Renal pelvis (tissue), 4 donors: ENCODE results near the gene SCN8A. TPM values are rescaled to one million over a fixed set of nuclear protein-coding genes. Genes with fewer than 3 reads are reported as not detected.
"Not testable (repeated sequence)": the region's sequence is repeated elsewhere in the genome, so short reads cannot be mapped to it uniquely, and the experiment has no call there.

Source experiments
- DNase-seq: peaks from one replicate; pipeline ENCODE4 v3.0.0-alpha.2; 2013
- polyA plus RNA-seq, 3 donors: library from polyadenylated mRNA; unstranded; fragments of 120-200 nt; gene quantifications; one replicate each; pipeline ENCODE4 v1.2.1, GENCODE V29; 2013; ENCODE audit not compliant: insufficient read length in 3 of 3

Gene SCN8A
- polyA plus RNA-seq, 3 donors = 1.6 to 2.6 (median 2.5) TPM

DNA sequence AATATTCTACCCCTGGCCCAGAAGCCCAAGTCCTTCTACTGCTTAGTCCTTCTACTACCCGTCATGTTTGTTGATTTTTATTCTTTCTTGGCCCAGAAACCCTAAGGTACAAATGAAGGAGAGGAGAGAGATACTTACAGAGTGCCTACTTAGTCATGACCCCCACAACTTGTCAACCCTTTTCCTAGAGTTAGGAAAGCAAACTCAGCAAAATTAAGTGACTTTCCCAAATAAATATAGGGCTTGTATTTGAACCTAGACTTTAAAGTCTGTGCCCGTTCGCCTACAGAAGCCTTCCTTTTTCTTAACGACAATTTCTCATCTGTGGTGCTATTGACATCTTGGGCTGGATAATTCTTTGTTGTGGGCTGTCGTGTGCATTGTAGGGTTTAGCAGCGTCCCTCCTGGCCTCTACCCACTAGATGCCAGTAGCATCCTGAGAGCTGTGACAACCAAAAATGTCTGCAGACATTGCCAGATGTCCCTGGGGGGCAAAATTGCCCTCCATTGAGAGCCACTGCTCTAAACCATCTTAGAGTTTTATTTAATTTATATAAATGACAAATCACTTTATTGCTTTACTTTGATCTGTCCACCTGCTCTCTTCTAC is 175.1 kb downstream of the SCN8A start:
- DNase-seq = no peak

GRCh38 chr12:51771008-51771407 is 180.0 kb downstream of the SCN8A start:
- no peak for DNase-seq

- DNase-seq = no peak
These were observed 182.3 kb downstream of the SCN8A start for GRCh38 chr12:51773145-51773869.

DNA sequence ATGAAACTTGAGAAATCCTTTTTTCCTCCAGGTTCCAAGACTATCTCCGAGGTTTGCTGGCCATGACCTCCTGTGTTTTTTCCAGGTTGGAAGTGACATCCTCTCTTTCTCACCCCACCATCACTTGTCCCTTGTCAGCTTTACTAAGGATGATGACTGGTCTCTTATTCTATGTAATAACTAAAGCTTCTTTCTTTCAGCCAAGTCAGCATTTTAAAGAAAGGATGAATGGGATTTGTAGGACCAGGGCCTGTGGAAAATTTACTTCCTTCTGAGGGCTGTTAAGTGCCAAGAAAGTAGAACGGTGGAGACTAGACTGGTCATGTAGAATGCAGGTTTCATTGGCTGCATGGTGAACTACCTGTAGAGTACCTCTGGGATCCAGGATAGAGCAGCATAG is 183.9 kb downstream of the SCN8A start:
- DNase-seq = no peak

DNA sequence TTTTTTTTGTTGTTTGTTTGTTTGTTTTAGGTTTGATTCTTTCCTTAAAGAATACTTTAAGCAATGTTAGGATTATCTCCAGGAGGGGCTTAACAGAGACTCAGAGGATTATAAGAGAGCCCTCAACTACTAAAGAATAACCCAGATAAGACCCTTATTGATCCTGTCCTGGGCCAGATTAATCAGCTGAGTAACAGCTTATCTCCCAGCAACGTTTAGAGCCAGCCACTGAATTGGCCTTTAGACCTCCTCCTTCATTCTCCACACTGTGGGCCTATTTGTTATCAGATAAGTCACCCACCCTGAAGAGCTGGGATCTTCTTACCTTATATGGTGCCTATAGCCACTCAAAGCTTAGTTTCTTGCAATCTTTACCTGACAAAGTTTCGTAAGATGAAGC is 186.4 kb downstream of the SCN8A start:
- no peak for DNase-seq

GRCh38 chr12:51777973-51778372 is 186.9 kb downstream of the SCN8A start:
- no peak for DNase-seq

GRCh38 chr12:51779876-51780275 is 188.8 kb downstream of the SCN8A start:
- no peak for DNase-seq

DNA sequence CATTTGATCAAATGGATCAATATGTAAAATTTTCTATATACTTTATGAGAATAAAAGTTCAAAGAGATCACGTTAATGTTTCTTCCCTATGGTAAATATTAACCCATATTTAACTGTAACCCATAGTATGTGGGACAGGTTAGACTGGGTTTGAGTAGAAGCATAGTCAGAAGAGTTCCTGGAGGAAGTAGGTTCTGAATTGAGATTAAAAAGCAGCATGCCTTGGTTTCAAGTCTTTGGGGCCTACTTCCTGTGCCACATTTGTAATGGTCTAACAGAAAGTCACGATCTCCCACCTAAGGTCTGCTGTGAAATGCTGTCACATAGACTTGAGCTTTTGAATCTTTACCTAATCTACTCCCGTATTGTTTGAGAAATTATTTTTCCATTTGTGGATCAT is 193.7 kb downstream of the SCN8A start:
- no peak for DNase-seq

GRCh38 chr12:51785906-51786305 is 194.9 kb downstream of the SCN8A start:
- DNase-seq = no peak

DNA sequence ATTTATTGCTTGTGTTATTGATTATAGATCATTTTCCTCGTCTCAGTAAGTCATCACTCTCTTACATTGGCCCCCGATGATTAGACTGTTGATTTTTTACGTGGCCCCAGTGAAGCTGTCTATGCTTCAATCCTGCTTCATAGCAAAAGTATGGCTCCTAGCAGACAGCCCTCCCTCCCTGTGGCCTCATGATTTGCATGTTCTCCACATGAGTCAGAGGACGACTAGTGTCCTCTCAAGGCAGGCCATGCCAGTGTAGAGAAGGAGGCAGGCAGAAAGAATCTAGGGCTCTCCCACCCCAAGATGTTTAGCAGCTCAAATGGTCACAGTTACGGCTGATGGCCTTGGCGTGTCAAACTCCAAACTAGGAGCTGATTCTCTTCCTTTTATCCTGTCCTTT is 197.8 kb downstream of the SCN8A start:
- DNase-seq = no peak

- DNase-seq = no peak
These were observed 201.4 kb downstream of the SCN8A start for GRCh38 chr12:51792417-51792816.

DNA sequence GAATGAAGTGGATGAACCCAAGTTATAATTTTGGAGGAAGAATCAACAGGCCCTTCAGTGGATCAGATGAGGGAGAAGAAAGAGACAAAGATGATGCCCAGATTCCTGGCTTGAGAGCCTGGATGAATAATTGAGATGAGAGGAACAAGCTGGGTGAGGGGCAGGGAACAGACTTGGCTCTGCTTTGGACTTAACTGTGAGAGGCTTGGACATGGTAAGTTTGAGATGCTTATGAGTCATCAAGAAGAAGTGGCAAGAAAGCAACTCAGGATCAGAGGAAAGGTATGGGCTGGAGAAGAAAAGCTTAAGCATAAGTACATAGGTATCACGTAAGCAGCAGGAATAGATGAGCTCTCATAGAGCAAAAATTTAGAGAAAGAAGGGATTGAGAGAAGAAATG is 202.2 kb downstream of the SCN8A start:
- DNase-seq = no peak

DNA sequence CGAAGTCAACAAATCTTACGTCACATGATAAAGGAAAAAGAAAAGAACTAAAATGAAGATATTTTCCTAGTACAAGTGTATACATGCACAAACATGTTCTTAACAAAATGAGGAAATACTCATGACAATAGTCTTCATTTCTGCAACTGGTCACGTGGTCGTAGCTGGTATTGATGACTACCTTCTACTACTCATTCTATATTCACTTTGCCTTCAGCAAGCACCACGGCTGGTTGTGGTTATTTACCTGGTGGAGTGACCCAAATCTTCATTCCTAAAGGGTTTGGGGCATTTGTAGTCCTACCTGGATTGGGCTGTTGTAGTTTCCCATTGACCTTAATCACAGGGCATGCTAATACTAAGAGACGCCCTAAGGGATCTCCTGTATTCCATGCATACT is 206.3 kb downstream of the SCN8A start:
- no peak for DNase-seq

DNA sequence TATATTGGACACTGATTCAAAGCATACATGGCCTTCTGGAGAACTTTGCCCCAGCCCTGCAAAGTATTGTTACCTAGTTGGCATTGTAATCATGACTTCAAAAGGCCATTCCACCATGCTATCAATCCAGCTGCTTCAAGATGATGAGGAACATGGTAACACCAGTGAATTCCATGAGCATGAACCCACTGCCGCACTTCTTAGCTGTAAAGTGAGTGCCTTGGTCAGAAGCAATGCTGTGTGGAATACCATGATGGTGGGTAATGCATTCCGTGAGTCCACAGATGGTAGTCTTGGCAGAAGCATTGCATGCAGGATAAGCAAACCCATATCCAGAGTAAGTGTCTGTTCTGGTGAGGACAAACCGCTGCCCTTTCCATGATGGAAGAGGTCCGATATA is 207.0 kb downstream of the SCN8A start:
- DNase-seq = not testable (repeated sequence)

DNA sequence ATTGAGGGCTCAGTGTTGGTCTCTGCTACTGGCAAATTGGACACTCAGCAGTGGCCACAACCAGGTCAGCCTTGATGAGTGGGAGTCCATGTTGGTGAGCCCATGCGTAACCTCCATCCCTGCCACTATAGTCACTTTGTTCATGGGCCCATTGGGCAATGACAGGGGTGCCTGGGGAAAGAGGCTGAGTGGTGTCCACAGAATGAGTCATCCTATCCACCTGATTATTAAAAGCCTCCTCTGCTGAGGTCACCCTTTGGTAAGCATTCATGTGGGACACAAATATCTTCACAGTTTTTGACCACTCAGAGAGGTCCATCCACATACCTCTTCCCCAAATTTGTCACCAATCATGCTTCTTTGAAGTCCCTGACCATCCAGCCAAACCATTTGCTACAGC is 207.5 kb downstream of the SCN8A start:
- DNase-seq = no peak

GRCh38 chr12:51801027-51801426 is 210.0 kb downstream of the SCN8A start:
- no peak for DNase-seq

DNA sequence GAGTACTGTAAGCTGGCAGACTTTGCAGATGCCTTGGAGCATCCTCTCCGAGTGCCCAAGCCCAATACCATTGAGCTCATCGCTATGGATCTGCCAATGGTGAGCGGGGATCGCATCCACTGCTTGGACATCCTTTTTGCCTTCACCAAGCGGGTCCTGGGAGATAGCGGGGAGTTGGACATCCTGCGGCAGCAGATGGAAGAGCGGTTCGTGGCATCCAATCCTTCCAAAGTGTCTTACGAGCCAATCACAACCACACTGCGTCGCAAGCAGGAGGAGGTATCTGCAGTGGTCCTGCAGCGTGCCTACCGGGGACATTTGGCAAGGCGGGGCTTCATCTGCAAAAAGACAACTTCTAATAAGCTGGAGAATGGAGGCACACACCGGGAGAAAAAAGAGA is 215.9 kb downstream of the SCN8A start:
- DNase-seq = no peak

GRCh38 chr12:51809193-51809592 is 218.2 kb downstream of the SCN8A start:
- DNase-seq = no peak

DNA sequence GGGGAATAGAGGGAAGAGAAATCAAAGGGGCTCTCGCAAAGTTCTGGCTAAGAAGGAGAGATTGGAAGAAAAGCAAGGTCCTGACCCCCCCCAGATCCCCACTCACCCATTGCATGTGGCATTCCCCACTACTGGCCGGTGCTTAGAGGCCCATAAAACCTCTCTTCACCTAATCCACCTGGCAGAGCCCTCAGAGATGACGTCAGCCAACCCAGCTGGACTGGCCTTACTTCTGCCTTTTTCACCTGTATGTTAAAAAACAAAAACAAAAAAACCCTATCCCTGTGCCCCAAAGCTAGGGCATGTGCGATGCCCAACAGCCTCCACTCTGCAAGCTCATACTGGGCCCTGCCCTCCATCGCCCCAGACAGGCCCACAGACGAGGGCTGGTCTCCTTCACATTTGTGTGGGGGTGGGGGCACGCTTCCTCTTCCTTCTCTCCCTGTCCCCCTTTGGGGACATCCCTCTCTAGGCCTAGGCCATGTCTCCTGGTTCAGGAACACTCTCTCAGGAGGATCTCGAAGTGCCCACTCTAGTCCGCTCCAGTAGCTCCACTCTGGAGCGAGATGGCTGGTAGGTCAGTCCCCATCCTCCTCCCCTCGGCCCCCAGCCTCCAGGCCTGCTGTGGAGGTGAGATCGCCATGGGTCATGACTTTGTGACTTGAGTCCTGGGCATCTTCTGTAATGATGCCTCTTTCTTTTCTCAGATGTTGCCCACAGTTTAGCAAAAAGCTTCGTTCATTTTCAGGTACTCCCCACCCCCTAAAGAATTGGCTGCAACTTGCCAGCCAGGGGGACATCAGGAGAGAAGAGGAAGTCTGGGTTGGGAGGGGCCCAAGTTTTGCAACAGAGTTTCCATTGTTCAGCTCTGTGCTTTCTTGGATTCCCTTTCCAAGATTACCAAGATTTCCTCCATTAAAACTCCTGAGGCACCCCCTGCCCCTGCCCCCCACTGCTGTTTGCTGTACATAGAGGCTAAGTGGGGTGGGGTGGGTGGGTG is 220.5 kb downstream of the SCN8A start:
- no peak for DNase-seq

GRCh38 chr12:51812871-51813270 is 221.8 kb downstream of the SCN8A start:
- no peak for DNase-seq

DNA sequence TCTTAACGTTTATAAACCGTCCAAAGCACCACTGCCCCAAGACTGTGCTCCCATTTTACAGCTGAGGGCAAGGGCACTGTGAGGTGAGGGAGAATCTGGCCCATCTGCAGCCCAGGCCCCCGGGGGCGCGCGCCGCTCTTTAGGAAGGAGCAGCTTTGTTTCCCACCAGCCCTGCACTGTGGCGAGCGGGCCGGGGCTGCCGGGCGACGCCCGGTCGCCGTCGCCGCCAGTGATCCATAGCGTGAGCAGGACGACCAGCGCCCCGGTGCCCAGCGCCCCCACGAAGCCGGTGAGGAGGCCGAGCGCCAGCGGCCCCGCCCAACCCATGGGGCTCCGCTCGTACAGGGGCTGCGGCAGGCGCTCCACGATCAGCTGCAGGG is 222.9 kb downstream of the SCN8A start:
- DNase-seq = no peak

- peak; percentile 65 for DNase-seq
These were observed 223.5 kb downstream of the SCN8A start for GRCh38 chr12:51814311-51815088.
